Measurements from ENCODE around the gene RIC8A. TPM values are rescaled to one million over a fixed set of nuclear protein-coding genes. Genes with fewer than 3 reads are reported as not detected.
"Not testable (repeated sequence)": the region's sequence is repeated elsewhere in the genome, so short reads cannot be mapped to it uniquely, and the experiment has no call there.

Gene RIC8A
- total and polyA plus RNA-seq, 2 of the 13 experiments (the other 11 are each of a cell fraction or from before 2014, with no cell fraction given): 62.1 to 63.8 TPM

- TF ChIP-seq ZNF282 (IDR thresholded peaks at IDR 0.05; ENCODE audit: partially characterized antibody): no peak
- TF ChIP-seq IRF9 (CRISPR knock-in tag; IDR thresholded peaks at IDR 0.05; ENCODE audit: borderline replicate concordance): peak; percentile 97
- TF ChIP-seq CENPBD1 (CRISPR knock-in tag; IDR thresholded peaks at IDR 0.05; ENCODE audit: borderline replicate concordance, low read depth): no peak
- no peak for TF ChIP-seq KLF9 (CRISPR knock-in tag; IDR thresholded peaks at IDR 0.05; ENCODE audit: low read depth)
- TF ChIP-seq ZBTB46 (CRISPR knock-in tag; IDR thresholded peaks at IDR 0.05; ENCODE audit: borderline replicate concordance): no peak
These were observed at the start of gene RIC8A, which contains the start of gene BET1L (continued) for GRCh38 chr11:207208-207862.

- intact Hi-C loops (cut with micrococcal nuclease; ENCODE audit: unreplicated experiment): not testable (repeated sequence)
These were observed 27.3 kb upstream of the RIC8A start for GRCh38 chr11:180242-180641.

GRCh38 chr11:189200-189783, 18.2 kb upstream of the RIC8A start:
- intact Hi-C loops (cut with micrococcal nuclease; ENCODE audit: unreplicated experiment); FAIRE-seq; H4K20me1 ChIP-seq (ENCODE audit: insufficient read depth, low read length); POLR2A ChIA-PET; H3K9me3 ChIP-seq (ENCODE audit: low read length); DNase-seq (ENCODE audit: low spot score); H3K27ac ChIP-seq (ENCODE audit: extremely low read length, insufficient read depth, low read length); H3K36me3 ChIP-seq (replicated peaks in 1 of 2; ENCODE audit: control insufficient read depth in 1 of 2, insufficient read depth in 2 of 2, low read length in 2 of 2); H2AFZ ChIP-seq (ENCODE audit: low read length); H3K4me3 ChIP-seq (replicated peaks in 1 of 3; ENCODE audit: insufficient read depth in 1 of 3, low read depth in 2 of 3, low read length in 3 of 3); H3K4me2 ChIP-seq (ENCODE audit: low read depth, low read length); H3K4me1 ChIP-seq (ENCODE audit: insufficient read depth, low read length); in situ Hi-C loops (cut with HindIII; ENCODE audit: extremely low pct_ligation_motif_present, low pct_unique_long_range_greater_than_20kb); H3K9ac ChIP-seq (ENCODE audit: insufficient read depth, low read depth, low read length); H3K27me3 ChIP-seq (ENCODE audit: control insufficient read depth in 1 of 2, insufficient read depth in 2 of 2, low read length in 2 of 2); CTCF ChIA-PET (ENCODE audit: low intra/inter-chr PET ratio, low total read pairs); H3K79me2 ChIP-seq (ENCODE audit: insufficient read depth, low read length); BruUV-seq (replicated peaks): not testable (repeated sequence)
- 88% methylated on average over 48 of the region's 55 CpGs for WGBS (ENCODE audit: low lambda C conversion rate)
- ATAC-seq: peak; percentile 16; the same call in 2 of the 3 replicates

More at GRCh38 chr11:180242-180641, 27.3 kb upstream of the RIC8A start:
- POLR2A ChIA-PET; H2AFZ ChIP-seq (ENCODE audit: low read length); H3K27me3 ChIP-seq (ENCODE audit: control insufficient read depth in 1 of 2, insufficient read depth in 2 of 2, low read length in 2 of 2); FAIRE-seq; in situ Hi-C loops (cut with HindIII; ENCODE audit: extremely low pct_ligation_motif_present, low pct_unique_long_range_greater_than_20kb); H3K4me1 ChIP-seq (ENCODE audit: insufficient read depth, low read length); BruUV-seq (replicated peaks); DNase-seq (ENCODE audit: low spot score); H3K27ac ChIP-seq (ENCODE audit: extremely low read length, insufficient read depth, low read length); H3K79me2 ChIP-seq (ENCODE audit: insufficient read depth, low read length); H3K4me2 ChIP-seq (ENCODE audit: low read depth, low read length); H3K9ac ChIP-seq (ENCODE audit: insufficient read depth, low read depth, low read length); H3K9me3 ChIP-seq (ENCODE audit: low read length); H4K20me1 ChIP-seq (ENCODE audit: insufficient read depth, low read length); H3K4me3 ChIP-seq (replicated peaks in 1 of 3; ENCODE audit: insufficient read depth in 1 of 3, low read depth in 2 of 3, low read length in 3 of 3); H3K36me3 ChIP-seq (replicated peaks in 1 of 2; ENCODE audit: control insufficient read depth in 1 of 2, insufficient read depth in 2 of 2, low read length in 2 of 2); CTCF ChIA-PET (ENCODE audit: low intra/inter-chr PET ratio, low total read pairs); ATAC-seq: not testable (repeated sequence)
- WGBS (ENCODE audit: low lambda C conversion rate): 0% methylated on average over 2 of the region's 13 CpGs

GRCh38 chr11:189843-190311, 17.6 kb upstream of the RIC8A start:
- in situ Hi-C loops (cut with HindIII; ENCODE audit: extremely low pct_ligation_motif_present, low pct_unique_long_range_greater_than_20kb); H2AFZ ChIP-seq (ENCODE audit: low read length); H3K79me2 ChIP-seq (ENCODE audit: insufficient read depth, low read length); H3K9ac ChIP-seq (ENCODE audit: insufficient read depth, low read depth, low read length); POLR2A ChIA-PET; H3K9me3 ChIP-seq (ENCODE audit: low read length); H3K27me3 ChIP-seq (ENCODE audit: control insufficient read depth in 1 of 2, insufficient read depth in 2 of 2, low read length in 2 of 2); CTCF ChIA-PET (ENCODE audit: low intra/inter-chr PET ratio, low total read pairs); FAIRE-seq; H4K20me1 ChIP-seq (ENCODE audit: insufficient read depth, low read length); H3K4me1 ChIP-seq (ENCODE audit: insufficient read depth, low read length); intact Hi-C loops (cut with micrococcal nuclease; ENCODE audit: unreplicated experiment); H3K27ac ChIP-seq (ENCODE audit: extremely low read length, insufficient read depth, low read length); DNase-seq (ENCODE audit: low spot score); H3K4me2 ChIP-seq (ENCODE audit: low read depth, low read length); H3K4me3 ChIP-seq (replicated peaks in 1 of 3; ENCODE audit: insufficient read depth in 1 of 3, low read depth in 2 of 3, low read length in 3 of 3); BruUV-seq (replicated peaks); H3K36me3 ChIP-seq (replicated peaks in 1 of 2; ENCODE audit: control insufficient read depth in 1 of 2, insufficient read depth in 2 of 2, low read length in 2 of 2): not testable (repeated sequence)
- WGBS (ENCODE audit: low lambda C conversion rate): no CpG with 5 or more reads among the region's 25 CpGs
- peak; percentile 79 for ATAC-seq
